HUES6 (cell line): ENCODE results near the gene CLINT1.

Experiments
- H3K27ac ChIP-seq: 2 replicates; pipeline ENCODE4 v1.7.0; 2013; ENCODE audit warnings: low read depth, mild to moderate bottlenecking, low read length, inconsistent platforms
- H3K27me3 ChIP-seq: 2 replicates; pipeline ENCODE4 v1.6.1; 2013; ENCODE audit warnings: low read length; ENCODE audit not compliant: control insufficient read depth, insufficient read depth
- H3K36me3 ChIP-seq: 2 replicates; pipeline ENCODE4 v1.6.1; 2013; ENCODE audit warnings: low read length; ENCODE audit not compliant: control insufficient read depth, insufficient read depth
- H3K4me1 ChIP-seq: 2 replicates; pipeline ENCODE4 v1.6.1; 2013; ENCODE audit warnings: low read length; ENCODE audit not compliant: control insufficient read depth, insufficient read depth
- H3K4me3 ChIP-seq: 2 replicates; pipeline ENCODE4 v1.5.1; 2013; ENCODE audit warnings: low read depth, low read length
- H3K9ac ChIP-seq: one replicate; pipeline ENCODE4 v1.6.1; 2013; ENCODE audit warnings: mild to moderate bottlenecking, low read length
- H3K9me3 ChIP-seq: 2 replicates; pipeline ENCODE4 v1.6.1; 2013; ENCODE audit warnings: low read depth, low read length; ENCODE audit not compliant: control insufficient read depth, insufficient read depth

The CLINT1 gene

GRCh38 chr5:157858527-157859226, at the start of gene CLINT1:
Gene CLINT1, minus strand, starts transcription at chr5:157859145. Its CDS starts 175 bp downstream, at chr5:157858970.
- Histone ChIP-seq H3K9me3 (no peaks in the 10 kb centered on the region), H3K4me3 (peak within 1 kb of the TSS; percentile 85), H3K9ac (peak within 1 kb of the TSS; percentile 89), H3K4me1 (peaks cover 18% of the 10 kb centered on the region), H3K36me3 (no peaks in the 10 kb centered on the region), H3K27me3 (no peaks in the 10 kb centered on the region), H3K27ac (peak within 1 kb of the TSS; percentile 91)

DNA sequence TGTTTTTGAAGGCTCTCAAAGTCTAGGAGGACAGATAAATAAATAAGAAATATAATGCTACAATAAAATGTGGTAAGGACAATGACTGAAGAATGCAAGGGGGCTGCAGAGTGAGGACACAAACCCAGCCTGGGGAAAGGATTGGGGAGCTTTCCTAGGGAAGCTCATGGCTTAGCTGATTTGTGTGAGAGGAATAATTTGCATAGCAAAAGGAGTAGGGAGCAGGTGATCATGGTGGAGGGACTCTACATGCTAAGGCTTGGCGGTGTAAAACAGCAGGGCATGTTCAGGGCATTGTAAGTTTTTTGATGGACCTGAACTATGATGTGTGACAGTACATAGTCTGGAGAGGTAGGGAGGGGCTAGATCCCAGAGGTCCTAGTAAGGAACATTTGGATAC, 49.5 kb upstream of the CLINT1 start:
- Histone ChIP-seq H3K27me3 (no peaks in the 10 kb centered on the region), H3K27ac (no peak overlapping the region), H3K9ac (no peak overlapping the region), H3K4me3 (no peak overlapping the region), H3K9me3 (no peaks in the 10 kb centered on the region), H3K36me3 (no peaks in the 10 kb centered on the region), H3K4me1 (peaks cover 16% of the 10 kb centered on the region)

DNA sequence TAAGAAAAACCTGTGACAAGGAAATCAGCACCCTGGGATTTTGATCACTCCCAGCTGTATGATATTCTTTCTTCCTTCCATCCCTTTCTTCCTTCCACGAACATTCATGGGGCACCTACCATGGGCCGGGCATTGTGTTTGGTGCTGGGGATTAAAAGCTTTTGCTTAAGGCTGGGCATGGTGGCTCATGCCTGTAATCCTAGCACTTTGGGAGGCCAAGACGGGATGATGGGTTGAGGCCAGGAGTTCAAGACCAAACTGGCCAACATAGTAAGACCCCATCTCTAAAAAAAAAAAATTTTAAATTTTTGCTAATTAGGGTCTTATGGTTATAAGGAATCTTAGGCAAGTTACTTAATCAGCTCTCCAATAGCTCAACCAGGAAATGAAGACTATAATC, 48.5 kb upstream of the CLINT1 start:
- H3K27ac ChIP-seq = no peak overlapping the region
- H3K36me3 ChIP-seq = no peaks in the 10 kb centered on the region
- H3K9me3 ChIP-seq = no peaks in the 10 kb centered on the region
- no peak overlapping the region for H3K9ac ChIP-seq
- no peak overlapping the region for H3K4me3 ChIP-seq
- no peaks in the 10 kb centered on the region for H3K27me3 ChIP-seq
- H3K4me1 ChIP-seq = peaks cover 8% of the 10 kb centered on the region

DNA sequence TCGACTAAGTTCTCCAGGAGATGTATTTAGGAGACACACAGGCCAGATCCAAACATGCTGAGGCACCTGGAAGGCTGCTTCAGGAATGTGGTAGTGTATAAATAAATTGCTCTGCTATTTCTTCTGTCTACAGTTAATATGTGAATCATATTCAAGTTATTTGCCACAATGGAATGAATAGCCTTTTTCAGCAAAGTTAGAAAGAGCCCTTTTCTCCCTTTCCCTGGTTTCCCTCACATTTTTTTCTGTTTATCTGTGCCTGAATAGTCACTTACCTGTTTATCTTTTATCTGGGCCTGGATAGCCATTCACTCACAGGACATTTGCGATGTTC, 44.1 kb upstream of the CLINT1 start:
- Histone ChIP-seq H3K27ac (no peak overlapping the region), H3K4me3 (no peak overlapping the region), H3K9ac (no peak overlapping the region), H3K27me3 (no peaks in the 10 kb centered on the region), H3K4me1 (0 out of 2 replicates have a peak, but pooled peaks cover under 1% of the 10 kb centered on the region), H3K9me3 (no peaks in the 10 kb centered on the region), H3K36me3 (no peaks in the 10 kb centered on the region)

GRCh38 chr5:157902449-157903116, 43.6 kb upstream of the CLINT1 start:
- H3K9ac ChIP-seq = no peak overlapping the region
- H3K4me1 ChIP-seq = no peaks in the 10 kb centered on the region
- H3K36me3 ChIP-seq = no peaks in the 10 kb centered on the region
- no peaks in the 10 kb centered on the region for H3K27me3 ChIP-seq
- no peak overlapping the region for H3K27ac ChIP-seq
- no peaks in the 10 kb centered on the region for H3K9me3 ChIP-seq
- no peak overlapping the region for H3K4me3 ChIP-seq

DNA sequence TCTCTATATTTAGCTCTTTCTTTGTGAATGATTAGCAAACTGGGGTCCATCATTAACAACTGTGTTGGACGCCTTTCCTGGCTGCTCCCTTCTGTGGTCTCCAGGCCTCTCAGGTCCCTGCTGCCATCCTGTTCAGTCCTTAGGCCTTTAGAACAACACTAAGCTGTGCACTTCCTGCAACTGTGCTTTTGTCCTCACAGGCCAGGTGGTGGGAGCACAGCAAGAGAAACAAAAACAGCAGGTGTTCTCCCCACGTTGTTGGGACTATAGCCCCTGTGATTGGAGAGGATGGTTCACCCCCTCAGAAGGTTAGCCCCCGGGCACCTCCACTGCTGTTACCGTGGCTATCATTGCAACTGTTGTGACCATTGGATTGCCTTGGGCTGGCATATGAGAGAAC, 41.7 kb upstream of the CLINT1 start:
- no peak overlapping the region for H3K27ac ChIP-seq
- no peaks in the 10 kb centered on the region for H3K27me3 ChIP-seq

DNA sequence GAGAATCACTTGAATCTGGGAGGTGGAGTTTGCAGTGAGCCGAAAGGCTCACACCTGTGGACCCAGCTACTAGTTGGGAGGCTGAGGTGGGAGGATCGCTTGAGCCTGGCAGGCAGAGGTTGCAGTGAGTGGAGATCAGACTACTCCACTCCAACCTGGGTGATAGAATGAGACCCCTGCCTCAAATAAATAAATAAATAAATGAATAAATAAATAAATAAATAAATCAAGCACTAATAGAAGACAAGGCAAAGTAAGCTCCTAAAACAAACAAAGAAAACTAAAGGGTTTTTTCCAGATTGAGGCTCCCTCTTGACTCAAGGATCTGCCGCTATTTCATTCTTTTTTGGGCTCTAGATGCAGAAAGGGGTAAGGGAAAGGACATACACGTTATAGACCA, 34.7 kb upstream of the CLINT1 start:
- Histone ChIP-seq H3K27ac (no peak overlapping the region), H3K4me1 (peaks cover 4% of the 10 kb centered on the region; the same call in 1 of the 2 replicates), H3K27me3 (no peaks in the 10 kb centered on the region), H3K4me3 (no peak overlapping the region), H3K9me3 (no peaks in the 10 kb centered on the region), H3K9ac (no peak overlapping the region), H3K36me3 (no peaks in the 10 kb centered on the region)

More for the DNA sequence above, 41.7 kb upstream of the CLINT1 start:
- H3K4me3 ChIP-seq = no peak overlapping the region
- H3K9ac ChIP-seq = no peak overlapping the region
- H3K4me1 ChIP-seq = no peaks in the 10 kb centered on the region
- no peaks in the 10 kb centered on the region for H3K36me3 ChIP-seq
- H3K9me3 ChIP-seq = no peaks in the 10 kb centered on the region

- H3K27me3 ChIP-seq = no peaks in the 10 kb centered on the region
- H3K4me3 ChIP-seq = no peak overlapping the region
- no peak overlapping the region for H3K27ac ChIP-seq
- H3K9me3 ChIP-seq = 0 out of 2 replicates have a peak, but pooled peaks cover 3% of the 10 kb centered on the region
- no peak overlapping the region for H3K9ac ChIP-seq
- no peaks in the 10 kb centered on the region for H3K36me3 ChIP-seq
- H3K4me1 ChIP-seq = peaks cover 4% of the 10 kb centered on the region; the same call in 1 of the 2 replicates
These were observed 34.0 kb upstream of the CLINT1 start for GRCh38 chr5:157892974-157893373.

- no peaks in the 10 kb centered on the region for H3K36me3 ChIP-seq
These were observed 32.1 kb upstream of the CLINT1 start for GRCh38 chr5:157890836-157891597.

DNA sequence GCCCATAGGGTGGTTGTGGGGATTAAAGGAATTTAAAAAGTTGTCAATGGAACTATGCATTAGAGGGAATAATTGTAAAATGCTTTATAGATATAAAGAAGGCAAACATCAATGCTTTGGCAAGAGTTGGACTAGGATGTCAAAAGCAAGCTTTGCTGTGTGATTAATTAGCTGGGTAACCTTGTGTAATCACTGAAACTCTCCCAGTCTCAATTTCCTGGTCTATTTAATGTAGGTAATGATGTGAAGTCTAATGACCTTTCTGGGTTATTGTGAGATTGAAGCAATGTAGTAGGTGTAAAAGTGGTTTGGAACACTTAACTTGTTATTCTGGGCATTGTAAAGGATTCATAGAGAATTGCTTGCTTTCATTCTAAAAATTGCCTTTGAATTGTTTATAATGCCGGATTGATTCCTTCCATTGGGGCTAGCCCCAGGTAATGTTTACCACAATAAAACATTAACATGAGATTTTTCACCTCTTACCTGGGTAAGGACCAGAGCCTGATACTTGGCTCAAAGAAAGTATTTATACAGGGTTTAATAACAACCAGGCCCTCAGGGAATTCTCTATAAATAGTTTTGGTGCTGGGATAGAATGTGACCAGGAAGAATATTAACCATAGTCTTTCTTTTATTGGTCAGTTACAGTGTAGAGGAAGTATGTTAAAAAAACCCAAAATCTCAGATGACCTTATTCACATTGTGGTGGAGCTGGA, 30.0 kb upstream of the CLINT1 start:
- Histone ChIP-seq H3K4me3 (no peak overlapping the region), H3K4me1 (peaks cover 4% of the 10 kb centered on the region; the same call in 1 of the 2 replicates), H3K9me3 (peaks cover 22% of the 10 kb centered on the region), H3K9ac (no peak overlapping the region), H3K27ac (no peak overlapping the region), H3K27me3 (no peaks in the 10 kb centered on the region), H3K36me3 (no peaks in the 10 kb centered on the region)

More at GRCh38 chr5:157890836-157891597, 32.1 kb upstream of the CLINT1 start:
- Histone ChIP-seq H3K9ac (no peak overlapping the region), H3K9me3 (peaks cover 18% of the 10 kb centered on the region), H3K4me1 (peaks cover 4% of the 10 kb centered on the region; the same call in 1 of the 2 replicates), H3K27me3 (no peaks in the 10 kb centered on the region), H3K27ac (no peak overlapping the region), H3K4me3 (no peak overlapping the region)
